GM19023 (cell line): ENCODE measurements around the gene SLC35B4.
"Not testable (repeated sequence)": the region's sequence is repeated elsewhere in the genome, so short reads cannot be mapped to it uniquely, and the experiment has no call there.

ENCODE experiments used
- ATAC-seq: cut with Tn5 transposase; IDR thresholded peaks from one replicate; pipeline ENCODE4 v1.9.1; 2021; ENCODE audit warnings: mild to moderate bottlenecking, moderate library complexity; ENCODE audit not compliant: unreplicated experiment

Gene SLC35B4

DNA sequence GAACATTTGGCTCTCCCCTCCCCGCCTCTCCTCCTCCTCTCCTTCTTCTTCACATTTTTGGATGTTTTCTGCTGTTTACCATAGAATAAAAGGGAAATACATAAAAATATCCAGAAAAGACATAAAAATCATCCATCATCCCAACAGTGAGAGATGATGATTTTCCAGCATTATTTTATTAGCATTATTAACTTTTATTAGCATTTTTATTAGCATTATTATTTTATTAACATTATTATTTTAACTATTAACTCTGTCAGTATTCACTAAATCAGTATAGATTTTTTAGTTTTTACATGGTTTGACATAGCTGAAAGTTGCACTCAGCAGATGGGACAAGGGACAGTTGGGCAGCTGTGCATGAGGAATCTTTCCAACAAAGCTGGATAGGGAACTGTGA is 16.2 kb upstream of the SLC35B4 start:
- ATAC-seq, result no peak

DNA sequence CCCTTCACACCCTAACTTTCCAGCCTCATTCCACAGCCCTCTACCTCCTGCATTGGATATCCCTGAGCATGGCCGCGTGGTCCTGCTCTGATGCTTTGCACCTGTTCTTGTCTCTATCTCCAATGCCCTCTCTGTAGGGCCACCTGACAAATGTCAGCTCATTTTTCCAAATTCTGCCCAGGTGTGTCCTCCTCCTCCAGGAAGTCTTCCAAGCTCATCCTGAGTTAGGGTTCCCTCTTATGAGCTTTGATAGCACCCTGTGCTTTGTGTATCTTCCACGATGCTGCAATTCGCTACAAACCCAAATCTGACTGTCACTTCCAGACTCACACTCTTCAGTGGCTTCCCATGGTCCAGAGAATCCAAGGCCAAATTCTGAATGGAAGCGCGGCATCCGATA is 14.7 kb upstream of the SLC35B4 start:
- no peak for ATAC-seq

DNA sequence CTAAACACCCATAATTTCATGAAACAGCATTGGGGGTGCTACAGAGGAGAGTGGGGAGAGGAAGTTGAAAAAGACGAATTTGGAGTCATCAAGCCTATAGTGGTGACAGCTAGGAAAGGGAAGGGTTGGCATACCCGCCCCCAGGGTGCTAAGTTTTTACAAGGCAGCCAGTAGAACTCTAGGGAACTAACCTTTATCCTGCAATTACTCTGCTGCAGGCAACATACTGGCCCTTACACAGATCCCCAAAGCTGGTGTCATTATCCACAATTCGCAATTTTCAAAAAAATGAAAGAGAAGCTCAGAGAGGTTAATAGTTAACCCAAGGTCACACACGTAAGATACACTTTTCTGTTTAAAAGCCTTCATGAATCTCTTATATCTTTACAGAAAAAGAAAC is 14.2 kb upstream of the SLC35B4 start:
- ATAC-seq, result no peak

DNA sequence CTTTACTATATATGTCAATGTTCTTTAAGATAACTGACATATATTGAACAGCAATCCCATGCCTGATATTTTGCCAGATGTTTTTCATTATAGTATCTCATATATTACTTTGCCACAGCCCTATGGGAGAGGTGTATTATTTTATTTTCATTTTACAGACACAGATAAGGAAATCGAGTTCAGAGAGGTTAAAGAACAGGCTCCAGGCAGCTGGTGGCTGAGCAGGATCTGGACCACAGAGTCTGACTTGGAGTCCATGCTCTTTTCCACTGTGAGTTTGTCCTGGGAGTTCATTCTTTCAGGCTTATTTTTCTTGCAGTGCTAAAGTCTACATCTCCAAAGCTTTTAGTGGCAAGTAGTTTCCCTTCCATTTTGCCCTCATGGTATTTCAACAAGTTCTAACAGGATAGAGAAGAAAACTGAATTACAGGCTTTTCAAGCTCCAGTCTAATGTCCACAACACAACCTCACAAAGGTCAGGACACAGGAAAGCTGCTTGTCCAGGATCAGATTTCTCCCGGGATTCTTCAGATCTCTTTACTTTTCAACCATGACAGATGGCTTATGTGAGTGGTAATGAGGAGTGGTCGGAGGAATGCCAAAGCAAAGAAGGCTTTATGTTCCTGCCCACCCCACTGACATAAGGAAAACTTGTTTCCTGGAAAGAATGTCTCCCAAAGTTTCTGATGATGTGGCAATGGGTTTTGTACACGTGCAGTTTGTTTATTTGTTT is 13.1 kb upstream of the SLC35B4 start:
- no peak for ATAC-seq

DNA sequence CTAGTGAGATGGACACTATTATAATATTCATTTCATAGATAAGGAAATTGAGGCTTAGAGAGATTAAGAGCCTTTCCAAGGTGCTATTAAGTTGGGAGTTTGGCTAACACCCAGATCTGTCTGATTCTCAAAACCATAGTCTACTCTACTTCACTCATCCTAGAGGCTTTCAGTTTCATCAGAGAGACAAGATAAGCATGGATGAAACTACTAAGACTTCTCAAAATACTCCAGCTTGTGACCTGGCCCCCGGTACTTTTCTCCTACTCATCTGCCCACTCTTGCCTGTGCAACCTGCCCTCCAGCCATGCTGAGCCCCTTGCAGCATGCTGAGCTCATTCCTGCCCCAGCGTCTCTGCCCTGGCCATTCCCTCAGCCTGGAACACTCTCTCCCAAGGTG is 12.2 kb upstream of the SLC35B4 start:
- ATAC-seq, result no peak

DNA sequence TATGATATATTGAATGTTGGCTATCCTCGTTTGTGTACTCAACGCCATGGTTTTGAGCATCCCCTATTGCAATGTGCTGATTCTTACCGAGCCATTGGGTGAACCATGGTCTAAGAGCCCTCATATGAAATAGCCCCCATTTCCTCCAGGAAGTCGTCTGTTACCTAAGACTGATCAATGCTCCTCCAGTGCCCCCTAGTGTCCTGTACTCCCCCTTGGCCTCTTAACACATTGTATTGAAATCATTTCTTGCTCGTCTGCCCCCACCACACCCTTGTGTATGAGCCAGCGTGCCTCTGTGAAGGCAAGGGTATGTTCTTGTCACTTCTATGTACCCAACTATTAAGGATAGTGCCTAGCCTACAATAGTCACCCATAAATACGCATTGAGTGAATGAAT is 11.2 kb upstream of the SLC35B4 start:
- ATAC-seq, result peak; percentile 77

DNA sequence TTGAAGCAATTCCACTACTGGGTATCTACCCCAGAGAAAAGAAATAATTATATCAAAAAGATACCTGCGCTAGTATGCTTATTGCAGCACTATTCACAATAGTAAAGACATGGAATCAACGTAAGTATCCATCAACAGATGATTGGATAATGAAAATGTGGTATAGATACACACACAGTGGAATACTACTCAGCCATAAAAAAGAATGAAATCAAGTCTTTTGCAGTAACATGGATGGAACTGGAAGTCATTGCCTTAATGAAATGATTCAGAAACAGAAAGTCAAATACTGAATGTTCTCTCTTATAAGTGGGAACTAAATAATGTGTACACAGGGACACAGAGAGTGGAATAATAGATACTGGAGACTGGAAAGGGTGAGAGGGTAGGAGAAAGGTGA is 7.4 kb upstream of the SLC35B4 start:
- no peak for ATAC-seq

DNA sequence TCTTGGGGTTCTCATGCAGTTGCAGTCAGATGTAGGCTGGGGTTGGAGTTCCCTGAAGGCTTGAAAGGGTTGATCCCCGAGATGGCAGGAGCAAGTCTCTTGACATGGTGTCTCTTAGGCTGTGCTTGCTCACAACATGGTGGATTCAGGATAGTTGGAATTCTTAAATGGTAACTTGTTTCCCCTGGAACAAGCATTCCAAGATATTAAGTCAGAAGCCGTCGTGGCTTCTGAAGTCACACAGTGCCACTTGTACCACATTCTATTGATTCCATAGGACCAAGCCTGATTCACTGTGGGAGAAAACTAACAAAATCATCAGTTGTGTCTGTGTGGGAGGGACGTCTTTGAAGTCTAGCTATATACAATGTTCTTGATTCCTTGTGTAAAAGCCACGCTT is 3.5 kb upstream of the SLC35B4 start:
- no peak for ATAC-seq

DNA sequence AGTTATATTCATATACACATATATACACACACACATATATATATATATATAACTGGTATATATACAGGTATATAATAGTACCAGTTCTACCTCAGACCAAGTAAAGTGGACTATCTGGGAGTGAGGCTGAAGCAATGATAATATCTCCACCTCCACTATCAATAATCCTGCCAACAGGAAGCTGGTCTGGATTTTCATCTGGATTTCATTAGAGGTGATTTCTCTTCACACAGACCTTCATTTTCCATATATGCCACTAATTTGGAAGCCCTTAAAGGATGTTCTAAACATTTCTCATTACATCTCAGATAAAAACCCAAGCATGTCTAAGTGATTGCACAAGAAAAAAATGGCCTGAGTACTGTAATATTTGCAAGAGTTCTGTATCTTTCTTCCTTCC is 1.7 kb upstream of the SLC35B4 start:
- no peak for ATAC-seq

DNA sequence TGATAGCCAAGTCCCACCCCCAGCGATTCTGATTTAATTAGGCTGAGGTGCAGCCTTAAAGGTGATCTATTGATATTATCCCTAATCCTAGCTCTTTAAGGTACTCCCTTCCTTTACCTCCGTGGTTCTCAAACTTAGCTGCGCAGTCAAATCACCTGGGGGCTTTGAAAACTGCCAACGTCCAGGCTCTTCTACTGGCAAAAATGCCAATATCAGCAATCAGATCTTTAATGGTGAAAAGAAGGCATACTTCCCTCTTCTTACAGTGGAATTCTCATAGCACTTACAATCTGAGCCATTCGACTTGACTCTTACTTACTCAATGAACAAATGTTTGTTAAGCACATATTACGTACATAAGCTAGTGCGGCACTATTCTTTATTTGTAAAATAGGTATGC is 704 bp upstream of the SLC35B4 start:
- ATAC-seq, result no peak

DNA sequence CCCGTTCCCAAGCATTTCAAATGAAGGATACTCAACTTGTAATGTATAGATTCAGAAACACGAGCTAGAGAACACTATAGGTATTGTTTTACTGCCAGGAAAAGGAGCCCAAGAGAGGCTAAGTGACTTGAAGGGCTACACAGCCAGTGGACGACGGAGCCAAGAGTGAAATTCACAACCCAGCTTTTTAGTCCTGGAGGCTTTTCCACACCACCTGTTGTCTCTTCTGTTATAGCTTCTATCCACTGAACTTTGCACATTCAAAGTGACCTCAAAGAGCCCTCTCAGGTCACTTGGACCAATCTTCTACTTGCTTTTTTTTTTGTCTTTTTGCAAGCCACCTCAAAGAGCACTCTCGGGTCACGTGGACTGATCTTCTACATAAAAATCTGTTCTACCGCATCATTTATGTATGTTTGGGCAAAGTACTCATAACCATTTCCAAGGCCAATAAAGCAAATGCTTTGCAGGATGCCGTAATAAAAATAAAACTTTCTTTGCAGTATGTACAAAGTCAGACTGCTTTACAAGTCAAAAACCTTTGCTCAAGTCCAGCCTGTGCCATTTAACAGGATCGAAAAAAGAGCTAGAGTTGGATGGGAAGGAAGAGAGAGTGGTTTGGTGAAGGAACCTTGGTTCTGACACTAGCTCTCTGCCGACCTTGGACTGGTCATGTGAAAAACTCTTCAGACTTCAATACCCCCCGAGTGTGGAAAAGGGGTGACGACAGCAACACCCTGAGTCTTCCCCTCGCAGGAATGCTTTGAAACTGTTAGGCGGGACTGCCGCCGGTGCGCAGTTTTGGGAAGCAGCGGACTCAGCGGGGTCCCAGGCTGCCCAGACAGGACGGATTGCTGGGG is 821 bp downstream of the SLC35B4 start:
- no peak for ATAC-seq

DNA sequence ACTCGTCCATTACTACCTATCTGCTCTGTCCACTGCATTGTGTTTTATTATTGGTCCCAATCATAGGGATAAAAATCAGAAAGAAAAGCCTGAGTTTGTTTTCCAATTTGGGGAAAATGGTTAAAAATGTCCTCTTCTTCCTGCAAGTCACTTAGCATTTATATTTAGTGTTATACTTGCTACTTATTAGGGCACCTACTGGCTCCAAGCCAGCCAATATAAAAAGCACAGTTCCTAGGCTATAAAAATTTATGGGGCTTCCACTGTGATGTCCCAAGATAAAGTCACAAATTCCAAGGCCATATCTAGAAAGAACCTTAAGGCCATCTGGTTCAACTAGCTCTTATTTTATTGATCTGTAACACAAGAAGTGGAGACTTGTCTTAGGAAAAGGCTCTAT is 3.2 kb downstream of the SLC35B4 start:
- ATAC-seq, result no peak

DNA sequence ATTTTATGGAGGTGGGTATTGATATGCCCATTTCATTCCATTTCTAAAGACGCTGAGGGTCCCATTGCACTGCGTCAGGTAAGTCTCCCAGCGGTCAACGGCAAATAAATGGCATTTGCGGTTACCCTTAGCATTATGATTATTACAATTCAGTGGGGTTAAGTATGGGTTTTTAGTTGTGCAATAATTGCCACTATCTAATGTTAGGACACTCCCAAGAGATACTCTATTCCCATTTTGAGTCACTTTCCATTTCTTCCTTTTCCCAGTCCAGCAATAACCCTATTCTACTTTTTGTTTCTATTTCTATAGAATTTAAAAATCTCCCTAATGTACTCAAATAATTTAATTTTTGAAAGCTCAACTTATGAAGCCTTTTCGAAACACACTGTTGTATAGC is 4.0 kb downstream of the SLC35B4 start:
- ATAC-seq, result no peak

DNA sequence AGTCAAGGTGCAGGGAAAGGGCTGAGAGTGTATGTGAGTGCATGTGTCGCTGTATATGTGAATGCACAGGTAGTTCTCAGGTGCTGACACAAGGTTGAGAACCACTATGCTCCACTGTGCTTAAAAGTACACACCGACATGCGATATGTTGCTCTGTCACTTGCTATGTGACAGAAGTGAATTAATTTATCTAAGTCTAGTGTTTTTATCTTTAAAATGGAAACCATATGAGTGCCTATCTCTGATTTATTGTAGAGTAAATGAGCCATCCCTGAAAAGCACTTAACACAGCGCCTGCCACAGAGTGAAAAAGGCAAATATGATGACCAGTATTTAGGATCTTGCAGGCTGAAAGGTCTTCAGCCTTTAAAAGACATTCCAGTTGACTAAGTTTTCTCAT is 4.9 kb downstream of the SLC35B4 start:
- no peak for ATAC-seq

DNA sequence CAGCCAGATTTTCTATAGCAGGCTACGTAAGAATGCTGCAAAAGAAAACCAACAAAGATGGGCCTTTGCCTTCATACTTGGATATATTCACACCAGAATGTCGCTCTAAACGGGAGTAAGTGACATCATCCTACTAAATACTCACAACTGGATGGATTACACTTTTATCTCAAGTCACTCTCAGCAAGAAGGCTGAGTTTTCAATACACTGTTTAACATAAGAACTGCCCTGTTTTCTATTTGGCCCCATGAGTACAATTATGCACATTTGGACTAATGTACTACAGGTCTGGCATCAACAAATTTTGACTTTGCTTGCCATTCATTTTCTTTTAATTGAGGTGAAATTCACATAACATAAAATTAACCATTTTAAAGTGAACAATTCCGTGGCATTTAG is 8.2 kb downstream of the SLC35B4 start:
- ATAC-seq, result no peak

DNA sequence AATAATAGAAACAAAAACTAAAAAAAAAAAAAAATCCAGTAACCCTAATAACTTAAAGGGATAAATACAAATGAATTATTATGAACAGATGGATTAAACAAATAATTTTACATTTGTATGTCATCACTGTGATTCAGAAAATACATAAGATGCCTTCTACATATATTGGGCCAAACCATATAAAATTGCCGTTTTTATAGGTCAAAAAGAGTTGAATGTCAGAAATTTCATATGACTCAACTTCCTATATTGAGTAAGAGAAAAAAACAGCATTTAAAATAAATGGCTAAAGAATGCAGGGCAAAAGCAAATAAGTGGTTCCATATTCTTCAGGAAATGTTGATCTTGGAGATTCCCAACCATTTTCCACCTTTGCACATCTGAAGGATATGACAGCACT is 9.4 kb downstream of the SLC35B4 start:
- no peak for ATAC-seq

DNA sequence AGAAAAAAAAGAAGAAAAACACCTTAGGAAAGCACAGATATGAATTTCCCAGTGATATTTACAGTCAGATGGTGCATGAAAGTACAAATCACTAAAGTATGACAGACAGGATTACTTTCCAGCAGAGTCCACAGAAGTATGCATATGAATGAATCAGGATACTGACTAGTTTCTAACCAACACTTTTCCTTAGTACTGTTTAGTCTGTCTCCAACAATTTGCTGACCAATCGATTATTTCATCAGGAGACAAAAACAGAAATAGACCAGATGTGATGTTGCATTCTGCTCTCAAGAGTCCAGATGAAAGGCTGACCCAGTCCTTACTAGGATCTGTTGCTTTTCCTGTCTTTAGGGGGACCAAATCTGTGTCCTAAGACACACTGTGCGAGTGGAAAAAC is 14.6 kb downstream of the SLC35B4 start:
- ATAC-seq, result no peak

DNA sequence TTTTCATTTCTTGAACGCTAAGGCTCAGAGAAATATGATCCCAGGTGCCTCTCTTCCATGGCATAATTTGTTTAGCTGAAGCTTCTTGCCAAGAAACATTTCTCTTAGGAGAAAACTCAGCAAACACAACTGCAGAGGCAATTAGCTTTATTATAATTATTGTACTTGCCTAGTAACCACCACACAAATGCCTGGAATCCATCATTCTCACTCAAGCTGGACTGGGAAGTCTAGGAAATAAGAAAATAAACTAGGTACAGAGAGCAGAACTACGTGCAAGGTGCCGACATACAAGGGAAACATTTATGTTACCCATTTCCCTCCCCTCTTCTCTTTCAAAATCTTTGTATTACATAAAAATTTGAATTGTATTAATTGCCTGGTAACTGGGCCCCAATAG is 15.1 kb downstream of the SLC35B4 start:
- ATAC-seq, result no peak

DNA sequence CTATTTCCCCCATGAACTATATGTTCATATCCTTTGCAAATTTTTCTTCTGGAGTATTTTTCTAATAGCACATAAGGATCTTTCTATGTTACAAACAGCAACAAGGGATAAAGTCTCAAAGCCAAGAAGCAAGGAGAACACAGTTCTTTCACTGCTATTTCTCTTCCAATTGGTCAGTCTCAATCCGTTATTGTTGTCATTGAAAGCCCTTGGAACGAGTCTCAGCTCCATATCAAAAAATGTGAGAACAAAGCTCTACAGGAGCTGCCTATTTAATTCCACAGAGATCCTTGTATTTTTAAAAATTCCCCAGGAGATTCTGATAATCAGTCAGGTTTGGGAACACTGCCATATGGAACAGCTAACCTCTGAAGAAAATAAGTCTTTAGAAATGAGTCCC is 15.7 kb downstream of the SLC35B4 start:
- no peak for ATAC-seq

DNA sequence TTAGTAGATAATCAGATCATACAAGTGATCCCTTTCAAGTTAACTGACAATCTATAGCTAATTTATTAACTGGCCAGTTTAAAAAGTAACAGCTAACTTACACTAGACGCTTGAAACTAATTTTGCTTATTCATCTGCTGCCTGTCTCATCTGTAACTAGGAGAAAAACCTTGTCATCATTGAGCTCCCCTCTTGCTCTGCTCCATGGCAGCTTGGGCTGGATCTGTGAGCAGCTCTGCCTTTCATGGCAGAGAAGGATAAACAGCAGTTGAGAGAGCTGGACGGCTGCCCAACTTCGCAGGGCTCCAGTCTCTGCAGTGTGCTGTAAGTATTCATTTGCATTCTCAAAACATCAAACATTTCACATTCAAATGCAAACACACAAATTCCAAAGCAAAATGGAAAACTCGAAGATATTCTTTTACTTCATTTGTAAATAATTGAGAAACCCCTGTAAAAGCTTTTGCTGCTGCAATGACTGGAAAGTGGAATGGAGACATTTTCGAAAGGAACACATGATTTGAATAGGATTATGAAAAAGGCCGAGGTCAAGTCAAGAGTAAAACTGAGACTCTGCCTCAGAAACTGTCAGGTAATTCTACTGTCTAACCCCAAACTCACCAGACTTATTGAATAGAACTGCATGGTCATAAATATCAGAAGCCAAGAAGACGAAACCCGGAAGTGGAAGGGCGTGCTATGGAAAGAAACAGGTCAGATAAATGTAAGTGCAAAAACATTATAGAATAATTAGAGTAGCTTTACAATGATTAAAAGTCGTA is 17.6 kb downstream of the SLC35B4 start:
- ATAC-seq, result peak; percentile 47

DNA sequence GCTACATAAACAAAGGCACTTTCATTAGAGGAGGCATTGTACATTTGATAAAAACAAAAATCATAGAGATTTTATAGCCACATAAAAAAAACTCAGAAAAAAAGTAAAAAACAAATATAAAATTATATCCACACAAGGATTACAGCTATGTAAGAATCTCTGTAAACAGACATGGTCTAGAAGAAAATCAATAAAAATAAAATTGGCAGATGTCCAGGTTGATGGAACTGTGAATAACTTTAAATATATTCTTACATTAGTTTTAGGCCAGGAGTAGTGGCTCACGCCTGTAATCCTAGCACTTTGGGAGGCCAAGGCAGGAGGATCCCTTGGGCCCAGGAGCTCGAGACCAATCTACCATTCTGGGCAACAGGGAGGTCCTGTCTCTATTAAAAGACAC is 19.2 kb downstream of the SLC35B4 start:
- no peak for ATAC-seq

DNA sequence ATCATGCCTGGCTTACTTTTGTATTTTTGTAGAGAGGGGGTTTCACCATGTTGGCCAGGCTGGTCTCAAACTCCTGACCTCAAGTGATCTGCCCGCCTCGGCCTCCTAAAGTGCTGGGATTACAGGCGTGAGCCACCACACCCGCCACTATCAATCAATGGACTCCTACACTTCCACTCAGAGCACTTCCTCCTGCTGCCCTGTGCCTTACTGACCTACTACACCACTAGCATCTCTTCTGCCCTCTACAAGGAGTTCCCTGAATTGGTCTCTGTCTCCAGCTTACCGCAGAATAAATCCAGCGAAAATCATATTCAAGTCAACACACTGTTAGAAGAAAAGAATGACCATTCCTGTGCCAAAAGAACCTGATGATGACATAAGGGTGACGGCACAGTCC is 20.7 kb downstream of the SLC35B4 start:
- not testable (repeated sequence) for ATAC-seq
